ENCODE results near the gene NRCAM. TPM values are rescaled to one million over a fixed set of nuclear protein-coding genes. Genes with fewer than 3 reads are reported as not detected.

Gene NRCAM
- total RNA-seq, 1 donor from 2014 or later: 11.0 TPM

DNA sequence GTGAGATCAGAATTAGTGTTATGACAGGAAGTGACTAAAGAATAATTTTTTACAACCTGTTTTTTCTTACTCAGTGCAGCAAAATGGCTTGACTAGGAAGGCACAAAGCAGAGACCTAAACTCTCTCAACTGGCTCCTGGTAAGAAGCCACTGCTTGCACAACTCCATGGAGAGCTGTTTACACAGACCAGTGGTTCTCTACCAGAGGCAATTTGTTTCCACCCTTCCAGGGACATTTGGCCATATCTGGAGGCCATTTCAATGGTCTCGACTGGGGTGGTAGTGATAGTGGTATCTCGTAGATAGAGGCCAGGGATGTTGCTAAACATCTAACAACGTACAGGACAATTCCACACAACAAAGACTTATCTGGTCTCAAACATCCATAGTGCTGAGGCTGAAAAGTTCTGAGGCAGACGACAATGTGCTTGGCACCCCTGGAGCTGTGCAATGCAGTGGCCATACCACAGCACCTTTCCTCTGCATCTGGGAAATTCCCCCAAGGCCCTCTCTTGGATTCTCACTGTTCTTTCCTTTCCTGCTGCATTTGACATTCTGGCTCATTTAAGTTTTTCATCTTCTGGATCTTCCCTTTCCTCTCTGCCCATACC lies 220.7 kb downstream of the NRCAM start:
- TF ChIP-seq, protein P1, sequence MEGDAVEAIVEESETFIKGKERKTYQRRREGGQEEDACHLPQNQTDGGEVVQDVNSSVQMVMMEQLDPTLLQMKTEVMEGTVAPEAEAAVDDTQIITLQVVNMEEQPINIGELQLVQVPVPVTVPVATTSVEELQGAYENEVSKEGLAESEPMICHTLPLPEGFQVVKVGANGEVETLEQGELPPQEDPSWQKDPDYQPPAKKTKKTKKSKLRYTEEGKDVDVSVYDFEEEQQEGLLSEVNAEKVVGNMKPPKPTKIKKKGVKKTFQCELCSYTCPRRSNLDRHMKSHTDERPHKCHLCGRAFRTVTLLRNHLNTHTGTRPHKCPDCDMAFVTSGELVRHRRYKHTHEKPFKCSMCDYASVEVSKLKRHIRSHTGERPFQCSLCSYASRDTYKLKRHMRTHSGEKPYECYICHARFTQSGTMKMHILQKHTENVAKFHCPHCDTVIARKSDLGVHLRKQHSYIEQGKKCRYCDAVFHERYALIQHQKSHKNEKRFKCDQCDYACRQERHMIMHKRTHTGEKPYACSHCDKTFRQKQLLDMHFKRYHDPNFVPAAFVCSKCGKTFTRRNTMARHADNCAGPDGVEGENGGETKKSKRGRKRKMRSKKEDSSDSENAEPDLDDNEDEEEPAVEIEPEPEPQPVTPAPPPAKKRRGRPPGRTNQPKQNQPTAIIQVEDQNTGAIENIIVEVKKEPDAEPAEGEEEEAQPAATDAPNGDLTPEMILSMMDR (conservative IDR thresholded peaks at IDR 0.05; ENCODE audit: low read depth, low read length): no peak
- DNase-seq (ENCODE audit: low read depth): no peak
- H3K4me3 ChIP-seq (ENCODE audit: low read depth, low read length): no peak overlapping the region

DNA sequence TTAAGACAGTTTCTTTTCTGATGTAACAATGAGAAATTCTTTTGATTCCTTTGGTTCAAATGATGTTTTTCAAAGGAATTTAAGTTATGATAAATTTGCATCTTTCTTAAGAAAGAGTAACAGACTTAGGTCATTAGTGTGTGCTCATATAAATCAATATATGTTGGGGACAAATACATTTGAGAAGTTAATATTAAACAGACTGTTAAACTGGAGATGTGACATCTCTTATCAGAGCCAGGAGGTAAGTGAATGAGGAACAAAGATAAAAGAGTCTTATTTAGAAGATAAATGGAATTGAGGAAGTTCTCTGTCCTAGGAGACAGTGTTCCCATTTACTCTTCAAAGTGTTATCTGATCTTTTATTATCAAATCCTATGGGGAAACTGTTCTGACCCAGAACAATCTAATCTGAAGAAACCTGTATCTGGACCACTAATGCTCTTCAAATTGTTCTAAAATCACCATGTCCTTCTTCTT lies 221.2 kb downstream of the NRCAM start:
- H3K4me3 ChIP-seq (ENCODE audit: low read depth, low read length): no peak overlapping the region
- TF ChIP-seq, protein P1 (conservative IDR thresholded peaks at IDR 0.05; ENCODE audit: low read depth, low read length): no peak
- DNase-seq (ENCODE audit: low read depth): no peak

DNA sequence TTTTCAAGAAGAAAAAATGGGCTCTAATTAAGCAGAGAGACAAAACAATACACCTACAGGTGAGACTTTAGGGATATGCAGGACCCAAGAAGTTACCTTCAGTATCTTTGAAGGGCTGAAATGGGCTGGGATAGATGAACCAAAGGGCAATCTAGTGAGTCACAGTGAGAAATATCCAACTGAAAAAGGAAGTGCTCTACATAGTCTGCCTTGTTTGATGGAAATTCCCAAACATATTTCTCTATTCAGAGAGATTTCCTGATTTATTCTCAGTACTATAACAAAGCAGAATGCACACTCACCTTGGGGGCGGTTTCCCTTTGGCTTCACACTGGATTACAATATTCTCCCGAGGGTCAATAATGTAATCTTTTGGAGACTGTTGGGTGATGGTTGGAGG lies 222.0 kb downstream of the NRCAM start:
- H3K4me3 ChIP-seq (ENCODE audit: low read depth, low read length): no peak overlapping the region
- TF ChIP-seq, protein P1 (conservative IDR thresholded peaks at IDR 0.05; ENCODE audit: low read depth, low read length): no peak
- DNase-seq (ENCODE audit: low read depth): no peak

DNA sequence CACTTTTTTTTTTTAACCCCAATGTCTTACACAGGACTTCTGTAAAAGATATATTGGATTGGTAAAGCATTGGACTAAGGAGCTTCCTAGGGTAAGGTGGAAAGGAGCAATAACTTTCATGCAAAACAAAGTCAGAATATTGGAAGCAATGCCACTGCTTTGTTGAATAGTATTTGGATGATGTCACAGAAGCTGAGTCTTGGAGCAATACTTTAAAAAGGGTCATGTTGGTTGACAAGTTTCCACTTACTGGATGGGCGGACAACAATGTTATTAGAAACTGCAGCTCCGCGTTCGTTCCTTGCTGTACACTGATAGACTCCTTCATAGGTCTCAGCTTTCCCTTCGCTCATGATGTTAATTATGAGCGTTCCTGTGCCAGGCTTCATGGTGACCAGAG lies 224.2 kb downstream of the NRCAM start:
- no peak for DNase-seq (ENCODE audit: low read depth)
- TF ChIP-seq, protein P1 (conservative IDR thresholded peaks at IDR 0.05; ENCODE audit: low read depth, low read length): no peak
- H3K4me3 ChIP-seq (ENCODE audit: low read depth, low read length): no peak overlapping the region

DNA sequence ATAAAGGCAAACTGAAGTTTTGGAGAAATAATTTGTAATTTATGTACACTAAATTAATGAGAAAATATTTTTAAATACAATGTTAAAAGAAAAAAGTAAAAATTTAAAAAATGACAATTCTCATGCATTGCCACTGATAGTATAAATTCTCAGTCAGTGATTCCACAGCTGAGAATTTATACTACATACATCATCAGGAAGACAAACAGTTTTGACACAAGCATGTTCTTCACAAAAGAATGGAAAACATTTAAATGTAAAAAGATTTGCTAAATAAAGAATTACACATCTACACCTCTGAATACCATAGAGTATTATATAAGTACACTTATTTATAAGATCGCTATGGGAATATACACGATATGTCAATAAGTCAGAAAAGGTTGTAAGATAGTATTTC lies 225.0 kb downstream of the NRCAM start:
- DNase-seq (ENCODE audit: low read depth): no peak
- TF ChIP-seq, protein P1 (conservative IDR thresholded peaks at IDR 0.05; ENCODE audit: low read depth, low read length): no peak
- H3K4me3 ChIP-seq (ENCODE audit: low read depth, low read length): no peak overlapping the region

DNA sequence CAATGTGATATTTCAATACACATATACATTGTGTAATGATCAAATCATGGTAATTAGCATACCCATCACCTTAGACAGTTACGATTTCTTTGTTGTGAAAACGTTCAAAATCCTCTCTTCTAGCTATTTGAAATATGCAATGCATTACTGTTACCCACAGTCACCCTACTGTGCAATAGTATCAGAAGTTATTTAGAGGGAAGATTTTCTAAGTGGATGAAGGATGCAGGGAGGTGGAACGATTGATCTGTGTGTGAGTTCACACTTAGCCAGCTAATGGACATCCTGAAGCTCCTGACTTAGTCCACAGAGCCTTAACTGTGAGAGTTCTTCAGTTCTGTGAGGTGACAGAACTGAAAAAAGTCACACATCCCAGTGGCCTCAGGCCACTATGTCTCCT lies 228.9 kb downstream of the NRCAM start:
- TF ChIP-seq, protein P1 (conservative IDR thresholded peaks at IDR 0.05; ENCODE audit: low read depth, low read length): no peak
- no peak overlapping the region for H3K4me3 ChIP-seq (ENCODE audit: low read depth, low read length)
- DNase-seq (ENCODE audit: low read depth): peak; percentile 76

DNA sequence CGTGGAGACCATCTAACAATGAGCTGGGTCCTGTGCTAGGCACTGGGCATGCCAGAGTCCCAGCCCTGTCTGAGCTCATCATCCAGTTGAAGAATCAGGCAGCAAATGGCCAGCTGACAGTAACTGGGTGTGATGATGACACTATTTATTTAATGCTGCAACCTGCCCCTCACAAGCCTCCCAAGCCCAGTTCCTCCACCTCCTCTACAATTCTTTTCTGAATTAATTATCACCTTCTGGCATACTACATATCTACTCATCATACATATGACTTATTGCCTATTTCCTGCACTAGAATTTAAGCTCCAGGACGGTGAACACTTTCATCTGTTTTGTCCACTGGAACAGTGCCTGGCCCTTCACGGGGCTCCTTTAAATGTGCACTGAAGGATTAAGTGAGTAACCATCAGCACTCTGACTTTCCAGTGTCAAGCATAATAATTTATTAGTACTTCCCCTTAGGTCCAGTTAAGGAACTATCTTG lies 229.4 kb downstream of the NRCAM start:
- peak; percentile 76 for DNase-seq (ENCODE audit: low read depth)
- TF ChIP-seq, protein P1 (conservative IDR thresholded peaks at IDR 0.05; ENCODE audit: low read depth, low read length): no peak
- H3K4me3 ChIP-seq (ENCODE audit: low read depth, low read length): no peak overlapping the region

All from epithelial cell of proximal tubule (primary cell).